ENCODE measurements around the gene PRR35.
A peak's percentile ranks its signal among the peaks of the same experiment; 100 is the strongest.

Gene PRR35

DNA sequence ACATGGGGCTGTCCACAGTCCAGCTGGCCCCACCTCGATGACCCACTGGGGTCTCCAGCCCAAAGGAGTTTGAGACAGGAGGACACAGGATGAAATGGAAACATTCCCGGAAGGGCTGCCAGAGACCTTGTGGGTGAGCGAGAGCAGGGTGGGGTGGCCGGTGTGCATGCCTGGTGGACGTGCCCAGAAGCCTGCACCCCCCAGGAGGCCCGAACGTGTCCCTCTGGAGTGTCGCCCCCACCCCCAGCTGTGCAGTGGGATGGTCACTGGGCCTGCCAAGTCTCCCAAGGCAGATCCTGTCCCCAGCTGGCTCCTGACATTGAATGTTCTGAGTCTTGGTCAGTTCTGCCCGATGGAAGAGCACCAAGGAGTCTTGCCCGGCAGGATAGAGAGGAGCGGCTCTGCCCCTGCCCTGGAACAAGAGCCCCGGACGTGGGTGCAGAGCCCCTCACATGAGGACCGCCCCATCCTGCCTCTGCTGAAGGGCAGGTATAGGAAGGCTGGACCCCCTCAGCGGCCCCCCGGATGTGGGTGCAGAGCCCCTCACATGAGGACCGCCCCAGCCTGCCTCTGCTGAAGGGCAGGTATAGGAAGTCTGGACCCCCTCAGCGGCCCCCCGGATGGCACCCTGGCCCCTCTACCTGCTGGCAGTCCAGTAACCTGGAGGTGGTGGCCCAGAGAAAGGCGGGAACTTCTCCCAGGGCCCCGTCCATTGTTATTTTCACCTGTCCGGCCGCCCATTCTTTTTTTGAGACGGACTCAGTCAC, 35.7 kb upstream of the PRR35 start:
- H3K4me3 ChIP-seq (ENCODE audit: low read depth, low read length) = no peak overlapping the region
- TF ChIP-seq, protein P1, sequence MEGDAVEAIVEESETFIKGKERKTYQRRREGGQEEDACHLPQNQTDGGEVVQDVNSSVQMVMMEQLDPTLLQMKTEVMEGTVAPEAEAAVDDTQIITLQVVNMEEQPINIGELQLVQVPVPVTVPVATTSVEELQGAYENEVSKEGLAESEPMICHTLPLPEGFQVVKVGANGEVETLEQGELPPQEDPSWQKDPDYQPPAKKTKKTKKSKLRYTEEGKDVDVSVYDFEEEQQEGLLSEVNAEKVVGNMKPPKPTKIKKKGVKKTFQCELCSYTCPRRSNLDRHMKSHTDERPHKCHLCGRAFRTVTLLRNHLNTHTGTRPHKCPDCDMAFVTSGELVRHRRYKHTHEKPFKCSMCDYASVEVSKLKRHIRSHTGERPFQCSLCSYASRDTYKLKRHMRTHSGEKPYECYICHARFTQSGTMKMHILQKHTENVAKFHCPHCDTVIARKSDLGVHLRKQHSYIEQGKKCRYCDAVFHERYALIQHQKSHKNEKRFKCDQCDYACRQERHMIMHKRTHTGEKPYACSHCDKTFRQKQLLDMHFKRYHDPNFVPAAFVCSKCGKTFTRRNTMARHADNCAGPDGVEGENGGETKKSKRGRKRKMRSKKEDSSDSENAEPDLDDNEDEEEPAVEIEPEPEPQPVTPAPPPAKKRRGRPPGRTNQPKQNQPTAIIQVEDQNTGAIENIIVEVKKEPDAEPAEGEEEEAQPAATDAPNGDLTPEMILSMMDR (IDR thresholded peaks at IDR 0.05; ENCODE audit: borderline replicate concordance, insufficient read depth, low read depth, low read length) = no peak

DNA sequence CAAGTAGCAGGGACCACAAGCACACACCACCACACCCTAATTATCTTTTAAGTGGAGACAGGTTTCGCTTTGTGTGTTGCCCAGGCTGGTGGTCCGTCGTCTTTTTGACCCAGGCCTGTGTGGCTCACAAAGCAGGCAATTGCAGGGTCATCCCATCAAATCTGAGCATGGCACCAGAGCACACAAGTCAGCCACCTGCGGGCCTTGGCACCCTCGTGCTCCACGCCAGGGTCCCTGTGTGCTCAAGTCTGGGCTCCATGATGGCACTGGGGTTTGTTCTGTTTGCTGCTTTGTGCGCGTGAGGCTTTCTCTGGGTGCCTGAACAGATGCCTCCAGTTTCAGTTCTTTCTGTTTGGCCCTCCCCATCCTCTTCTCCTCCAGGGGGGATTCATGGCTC, 35.1 kb upstream of the PRR35 start:
- TF ChIP-seq, protein P1 (IDR thresholded peaks at IDR 0.05; ENCODE audit: borderline replicate concordance, insufficient read depth, low read depth, low read length) = no peak
- H3K4me3 ChIP-seq (ENCODE audit: low read depth, low read length) = no peak overlapping the region

DNA sequence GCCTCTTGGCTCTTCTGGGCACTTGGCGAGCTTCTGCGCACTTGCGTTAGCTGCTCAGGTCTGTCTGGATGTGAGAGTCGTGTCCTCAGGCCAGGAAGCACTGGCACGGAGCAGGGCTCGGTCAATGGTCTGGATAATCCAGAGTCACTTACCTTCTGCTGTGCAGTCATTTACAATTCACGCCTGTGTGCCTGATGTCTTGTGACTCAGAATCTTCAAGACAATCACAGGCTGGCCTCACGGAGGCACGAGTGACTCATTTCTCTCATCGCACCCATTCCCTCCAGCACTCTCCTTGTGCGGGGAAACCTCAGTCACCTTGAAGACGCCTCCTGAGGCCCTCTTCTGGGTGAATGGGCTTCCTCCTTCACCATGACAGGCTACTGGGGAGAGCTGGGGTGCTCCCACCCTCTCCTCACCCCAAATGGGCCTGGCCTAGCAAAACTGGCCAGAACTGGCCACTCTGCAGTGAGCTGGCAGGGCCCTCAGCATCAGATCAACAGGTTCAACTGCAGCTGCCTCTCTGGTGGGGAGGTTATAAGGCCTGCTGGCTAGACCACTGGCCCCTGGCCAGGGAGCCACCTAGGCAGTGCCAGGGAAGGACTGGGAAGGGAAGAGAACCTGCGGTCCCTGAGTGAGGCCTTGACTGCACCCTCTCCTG, 34.5 kb upstream of the PRR35 start:
- TF ChIP-seq, protein P1 (IDR thresholded peaks at IDR 0.05; ENCODE audit: borderline replicate concordance, insufficient read depth, low read depth, low read length) = no peak
- H3K4me3 ChIP-seq (ENCODE audit: low read depth, low read length) = peak overlapping the region; percentile 81

DNA sequence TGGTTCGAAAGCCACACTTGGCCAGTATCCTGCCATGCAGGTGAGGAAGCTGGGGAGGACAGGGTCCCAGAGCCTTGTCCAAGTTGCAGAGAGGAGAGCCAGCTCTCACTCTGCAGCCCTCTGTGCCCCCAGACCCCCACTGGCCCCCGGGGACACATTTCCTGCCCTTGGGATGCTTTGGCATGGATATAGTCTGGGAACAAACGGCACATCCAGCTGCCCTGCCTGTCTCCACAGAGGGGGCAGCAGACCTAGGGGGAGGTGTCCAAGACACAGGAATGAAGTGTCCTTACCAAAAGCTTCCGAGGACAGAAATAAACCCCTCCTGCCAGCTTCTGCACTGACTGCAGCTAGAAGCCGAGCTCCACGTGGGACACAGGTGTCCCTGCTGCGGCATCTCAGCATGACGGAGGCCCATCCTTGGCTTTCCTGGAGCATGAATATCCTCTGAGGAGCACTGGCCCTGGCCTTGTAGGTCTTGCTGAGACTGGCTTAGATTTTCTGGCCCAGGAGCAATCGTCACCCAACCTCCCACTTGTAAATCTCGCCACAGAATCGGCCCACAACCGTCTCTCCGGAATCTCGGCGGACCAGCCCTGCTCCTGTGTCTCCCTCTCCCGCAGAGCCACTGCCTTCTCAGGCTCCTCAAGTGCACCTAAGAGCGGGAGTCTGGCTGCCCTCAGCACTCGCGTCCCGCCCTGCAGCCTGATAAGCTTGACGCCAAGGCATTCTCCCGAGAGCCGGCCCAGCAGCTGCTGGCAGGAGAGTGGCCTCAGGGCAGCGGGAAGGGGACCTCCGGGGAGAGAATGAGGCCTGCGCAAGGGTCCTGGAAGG, 33.8 kb upstream of the PRR35 start:
- TF ChIP-seq, protein P1 (IDR thresholded peaks at IDR 0.05; ENCODE audit: borderline replicate concordance, insufficient read depth, low read depth, low read length) = no peak
- H3K4me3 ChIP-seq (ENCODE audit: low read depth, low read length) = peak overlapping the region; percentile 81

DNA sequence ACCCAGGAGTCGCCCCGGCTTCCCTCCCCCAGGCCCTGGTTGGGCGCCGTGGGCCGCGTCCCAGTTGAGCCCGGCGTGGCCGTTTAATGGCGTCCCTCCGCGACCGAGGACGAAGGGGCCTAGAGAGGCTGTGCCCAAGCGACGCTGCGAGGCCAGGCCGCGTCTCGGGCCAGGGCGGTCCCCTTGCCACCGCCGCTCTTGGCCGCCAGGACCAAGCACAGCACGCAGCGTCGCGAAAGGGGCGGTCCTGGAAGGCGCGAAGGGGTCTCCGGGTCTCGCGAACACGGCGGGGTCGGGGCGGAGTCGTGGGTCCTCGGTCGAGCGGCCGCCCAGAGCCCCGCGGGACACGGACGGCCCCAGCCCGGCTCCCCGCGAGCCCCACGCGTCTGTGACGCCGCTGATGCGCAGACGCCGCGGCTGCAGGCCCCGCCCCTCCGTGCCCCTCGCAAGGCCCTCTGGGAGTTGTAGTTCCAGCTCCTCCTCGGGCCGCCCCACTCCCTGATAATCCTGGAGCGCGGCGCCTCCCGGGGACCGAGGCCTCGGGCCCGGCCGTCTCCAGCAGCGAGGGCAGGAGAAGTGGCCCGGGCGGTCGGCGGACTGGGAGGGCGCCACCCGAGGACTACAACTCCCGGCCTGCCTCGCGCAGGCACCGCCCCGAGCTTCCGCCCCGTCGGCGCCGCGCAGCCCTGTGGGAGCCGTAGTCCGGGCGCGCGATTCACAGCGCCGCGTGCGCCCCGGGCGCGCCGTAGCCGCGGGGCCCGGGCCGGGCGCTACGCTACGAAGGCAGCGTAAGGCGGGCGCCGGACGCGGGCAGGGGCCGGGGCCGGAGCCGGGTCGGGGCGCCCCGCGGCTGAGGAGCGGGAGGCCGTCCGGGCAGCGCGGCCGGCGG, 32.9 kb upstream of the PRR35 start, which contains the start of gene CAPN15:
CAPN15 (plus strand) TSS at position 698 of the 889 bp plus-strand sequence. CDS start 19,127 bp downstream, outside the sequence.
- TF ChIP-seq, protein P1 (IDR thresholded peaks at IDR 0.05; ENCODE audit: borderline replicate concordance, insufficient read depth, low read depth, low read length) = no peak
- peak within 1 kb of the TSS; percentile 87 for H3K4me3 ChIP-seq (ENCODE audit: low read depth, low read length)

All from GM12875 (cell line).